ENCODE data around the gene OVAAL. TPM values are rescaled to one million over a fixed set of nuclear protein-coding genes. Genes with fewer than 3 reads are reported as not detected.

The OVAAL gene
- not detected for polyA plus RNA-seq

DNA sequence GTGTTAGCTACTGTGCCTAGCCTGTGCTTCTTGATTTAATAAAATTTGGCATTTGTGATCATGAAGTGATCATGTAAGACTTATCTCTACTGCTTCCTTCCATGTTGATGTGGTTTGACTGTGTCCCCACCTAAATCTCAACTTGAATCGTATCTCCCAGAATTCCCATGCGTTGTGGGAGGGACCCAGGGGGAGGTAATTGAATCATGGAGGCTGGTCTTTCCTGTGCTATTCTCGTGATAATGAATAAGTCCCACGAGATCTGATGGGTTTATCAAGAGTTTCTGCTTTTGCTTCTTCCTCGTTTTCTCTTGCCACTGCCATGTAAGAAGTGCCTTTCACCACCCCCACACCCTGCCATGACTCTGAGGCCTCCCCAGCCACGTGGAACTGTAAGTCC lies at the start of gene OVAAL:
TSS of gene OVAAL (plus strand) at position 301 of the 400 bp plus-strand sequence.
- H3K4me1 Mint-ChIP-seq, result no peaks in the 10 kb centered on the region
- H3K9me3 Mint-ChIP-seq, result no peaks in the 10 kb centered on the region
- no peak within 1 kb of the TSS for H3K4me3 Mint-ChIP-seq
- H3K27ac Mint-ChIP-seq, result no peak within 1 kb of the TSS
- no peak for DNase-seq
- H3K36me3 Mint-ChIP-seq, result no peaks in the 10 kb centered on the region
- H3K27me3 Mint-ChIP-seq (ENCODE audit: low read depth in 3 of 3), result peaks cover 2 to 7% (median 6%) of the 10 kb centered on the region in 3 donors

DNA sequence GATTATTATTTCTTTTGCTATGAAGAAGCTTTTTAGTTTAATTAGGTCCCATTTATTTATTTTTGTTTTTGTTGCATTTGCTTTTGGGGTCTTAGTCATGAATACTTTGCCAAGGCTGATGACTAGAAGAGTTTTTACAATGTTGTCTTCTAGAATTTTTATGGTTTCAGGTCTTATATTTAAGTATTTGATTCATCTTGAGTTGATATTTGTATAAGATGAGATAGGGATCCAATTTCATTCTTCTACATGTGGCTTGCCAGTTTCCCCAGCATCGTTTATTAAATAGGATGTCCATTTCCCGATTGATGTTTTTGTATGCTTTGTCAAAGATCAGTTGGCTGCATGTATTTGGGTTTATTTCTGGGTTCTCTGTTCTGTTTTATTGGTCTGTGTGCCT lies 47.9 kb upstream of the OVAAL start:
- Mint-ChIP-seq H3K4me1 (no peaks in the 10 kb centered on the region), H3K9me3 (no peaks in the 10 kb centered on the region), H3K36me3 (no peaks in the 10 kb centered on the region), H3K27me3 (ENCODE audit: low read depth in 3 of 3) (peaks cover 0 to 7% (median 4%) of the 10 kb centered on the region in 3 donors), H3K27ac (no peak overlapping the region), H3K4me3 (no peak overlapping the region)
- no peak for DNase-seq

DNA sequence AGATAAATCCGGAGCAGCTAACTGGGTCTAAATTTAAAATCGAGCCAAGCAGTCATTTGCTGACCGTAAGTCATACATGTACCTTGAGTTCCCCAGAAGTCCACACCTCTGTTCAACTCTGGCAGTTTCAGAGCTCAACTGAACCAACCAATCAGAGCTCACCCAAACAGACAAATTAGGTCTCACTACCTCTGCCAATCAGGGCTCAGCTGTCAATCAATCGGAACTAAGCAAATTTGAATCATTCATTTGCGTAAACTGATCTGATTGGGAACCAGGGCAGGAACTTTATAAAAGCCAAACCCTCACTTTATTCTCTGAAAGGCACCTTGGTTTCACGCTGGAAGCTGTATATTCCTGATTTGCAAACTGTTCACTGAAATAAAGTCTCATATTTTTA lies 45.2 kb upstream of the OVAAL start:
- Mint-ChIP-seq H3K9me3 (no peaks in the 10 kb centered on the region), H3K4me3 (no peak overlapping the region), H3K4me1 (no peaks in the 10 kb centered on the region), H3K27ac (no peak overlapping the region), H3K27me3 (ENCODE audit: low read depth in 3 of 3) (peaks cover 0 to 5% (median 4%) of the 10 kb centered on the region in 3 donors), H3K36me3 (no peaks in the 10 kb centered on the region)
- DNase-seq, result no peak

DNA sequence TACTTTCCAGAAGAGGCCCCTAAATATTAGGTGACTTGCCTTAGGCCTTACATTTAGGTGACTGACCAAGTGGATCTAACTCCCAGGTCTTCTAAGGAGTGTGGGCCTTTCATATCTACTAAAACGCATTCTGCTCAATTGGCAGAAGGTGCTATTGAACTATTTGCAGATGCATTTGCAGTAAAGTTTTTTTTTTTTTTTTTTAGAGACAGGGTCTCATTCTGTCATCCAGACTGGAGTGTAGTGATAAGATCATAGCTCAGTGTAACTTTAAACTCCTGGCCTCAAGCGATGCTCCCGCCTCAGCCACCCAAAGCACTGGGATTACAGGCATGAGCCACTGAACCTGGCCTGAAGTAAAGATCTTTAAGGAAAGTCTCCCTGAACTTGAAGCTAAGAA lies 43.4 kb upstream of the OVAAL start:
- H3K9me3 Mint-ChIP-seq, result no peaks in the 10 kb centered on the region
- no peak overlapping the region for H3K4me3 Mint-ChIP-seq
- H3K27ac Mint-ChIP-seq, result no peak overlapping the region
- H3K4me1 Mint-ChIP-seq, result no peaks in the 10 kb centered on the region
- no peak for DNase-seq
- peaks cover 1 to 4% (median 4%) of the 10 kb centered on the region in 3 donors for H3K27me3 Mint-ChIP-seq (ENCODE audit: low read depth in 3 of 3)
- no peaks in the 10 kb centered on the region for H3K36me3 Mint-ChIP-seq

DNA sequence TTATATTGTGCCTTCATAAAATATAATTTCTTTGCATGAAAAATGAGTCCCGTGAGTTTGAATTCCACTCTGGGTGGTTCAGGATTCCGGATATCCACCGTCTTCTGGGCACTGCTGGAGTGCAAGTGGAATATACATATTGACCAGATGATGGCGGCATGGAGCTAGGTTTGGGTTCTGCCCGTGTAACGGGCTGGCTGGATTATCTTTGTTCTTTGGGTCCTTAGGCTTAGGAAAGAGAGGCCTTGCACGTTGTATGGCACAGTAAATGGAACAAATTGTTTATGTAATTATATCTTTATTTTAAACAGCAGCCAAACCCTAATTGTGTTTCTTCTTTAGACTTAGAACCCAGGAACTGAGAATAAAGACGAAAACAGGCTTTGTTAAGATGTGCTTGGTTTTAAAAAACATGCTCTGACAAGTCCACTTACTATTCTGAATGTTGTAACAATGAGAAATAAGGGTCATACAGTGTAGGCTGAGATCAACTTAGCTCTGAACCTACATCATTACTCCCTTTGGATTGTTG lies 42.8 kb upstream of the OVAAL start:
- peak; percentile 43 to 56 (median 48) for DNase-seq
- Mint-ChIP-seq H3K9me3 (no peaks in the 10 kb centered on the region), H3K4me1 (no peaks in the 10 kb centered on the region), H3K36me3 (no peaks in the 10 kb centered on the region), H3K27me3 (ENCODE audit: low read depth in 3 of 3) (peaks cover 1 to 4% (median 4%) of the 10 kb centered on the region in 3 donors), H3K27ac (no peak overlapping the region), H3K4me3 (no peak overlapping the region)

DNA sequence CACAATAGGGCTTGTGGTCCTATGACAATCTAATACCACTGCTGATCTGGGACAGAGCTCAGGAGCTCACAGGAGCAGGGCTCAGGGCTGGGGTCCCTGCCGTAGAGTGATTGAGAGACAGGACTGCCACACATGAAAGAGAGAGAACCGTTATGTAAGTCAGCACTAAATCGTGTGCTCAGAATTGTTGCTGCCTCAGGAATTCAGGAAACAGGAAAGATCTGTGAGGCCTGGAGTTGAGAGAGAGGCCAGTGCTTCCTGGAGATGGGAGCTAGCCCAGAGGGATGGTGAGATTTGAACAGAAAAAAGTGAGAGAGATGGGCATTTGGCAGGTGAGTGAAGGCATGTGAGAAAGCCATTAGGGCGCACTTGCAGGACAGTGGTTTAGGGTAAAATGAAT lies 38.9 kb upstream of the OVAAL start:
- no peak for DNase-seq
- Mint-ChIP-seq H3K9me3 (no peaks in the 10 kb centered on the region), H3K36me3 (no peaks in the 10 kb centered on the region), H3K27ac (no peak overlapping the region), H3K4me3 (no peak overlapping the region), H3K27me3 (ENCODE audit: low read depth in 3 of 3) (peaks cover 3 to 4% (median 3%) of the 10 kb centered on the region in 3 donors), H3K4me1 (no peaks in the 10 kb centered on the region)

DNA sequence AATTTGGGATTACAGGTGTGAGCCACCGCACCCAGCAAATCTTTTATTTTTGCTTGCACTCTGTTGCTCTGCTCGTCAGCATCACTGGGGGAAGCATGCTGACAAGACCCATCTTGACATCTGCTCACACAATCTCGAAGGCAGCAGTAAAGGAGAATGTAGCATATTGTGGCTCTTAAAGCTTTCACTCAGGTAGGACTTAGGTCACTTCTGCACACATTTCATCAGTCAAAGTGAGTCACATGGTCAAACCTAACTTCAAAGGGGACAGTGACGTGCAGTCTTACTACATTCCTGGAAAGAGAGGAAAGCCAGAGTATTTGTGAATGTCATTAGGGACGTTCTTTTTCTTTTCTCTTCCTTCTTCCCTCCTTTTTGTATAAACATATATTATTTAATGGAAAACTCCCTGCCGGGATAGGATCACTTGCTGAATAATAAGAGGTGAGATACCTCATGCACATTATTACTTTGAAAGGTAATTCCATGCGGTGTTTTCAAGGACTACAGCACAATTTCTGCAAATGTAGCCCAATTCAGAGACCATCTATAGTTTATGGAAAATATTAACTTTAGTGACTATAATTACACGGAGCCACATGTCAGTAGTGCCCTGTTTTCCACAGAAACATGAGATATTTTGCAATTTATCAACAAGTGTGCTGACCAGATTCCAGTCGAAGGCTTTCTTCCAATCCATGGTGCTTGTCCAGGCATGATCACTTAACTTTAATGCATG lies 37.1 kb upstream of the OVAAL start:
- H3K27ac Mint-ChIP-seq, result no peak overlapping the region
- no peaks in the 10 kb centered on the region for H3K9me3 Mint-ChIP-seq
- DNase-seq, result no peak
- H3K4me3 Mint-ChIP-seq, result no peak overlapping the region
- H3K27me3 Mint-ChIP-seq (ENCODE audit: low read depth in 3 of 3), result peaks cover 3 to 4% (median 3%) of the 10 kb centered on the region in 3 donors
- H3K4me1 Mint-ChIP-seq, result no peaks in the 10 kb centered on the region
- H3K36me3 Mint-ChIP-seq, result no peaks in the 10 kb centered on the region

DNA sequence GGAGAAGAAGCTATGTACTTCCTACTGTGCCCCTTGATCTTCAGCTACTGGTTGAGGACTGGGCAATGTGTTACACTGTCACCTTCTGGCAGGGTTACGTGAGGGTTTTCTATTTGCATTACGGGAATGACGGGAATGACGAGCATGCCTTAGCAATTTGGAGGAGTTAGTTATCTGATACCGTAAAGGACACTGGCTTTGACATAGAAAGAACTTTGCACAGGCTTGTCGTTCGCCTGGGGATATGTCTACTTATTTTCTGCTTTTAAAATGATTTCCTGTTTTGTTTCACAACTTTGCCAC lies 36.6 kb upstream of the OVAAL start:
- Mint-ChIP-seq H3K4me3 (no peak overlapping the region), H3K27me3 (ENCODE audit: low read depth in 3 of 3) (peaks cover 4 to 5% (median 5%) of the 10 kb centered on the region in 3 donors), H3K9me3 (no peaks in the 10 kb centered on the region), H3K27ac (no peak overlapping the region), H3K4me1 (no peaks in the 10 kb centered on the region), H3K36me3 (no peaks in the 10 kb centered on the region)
- no peak for DNase-seq

DNA sequence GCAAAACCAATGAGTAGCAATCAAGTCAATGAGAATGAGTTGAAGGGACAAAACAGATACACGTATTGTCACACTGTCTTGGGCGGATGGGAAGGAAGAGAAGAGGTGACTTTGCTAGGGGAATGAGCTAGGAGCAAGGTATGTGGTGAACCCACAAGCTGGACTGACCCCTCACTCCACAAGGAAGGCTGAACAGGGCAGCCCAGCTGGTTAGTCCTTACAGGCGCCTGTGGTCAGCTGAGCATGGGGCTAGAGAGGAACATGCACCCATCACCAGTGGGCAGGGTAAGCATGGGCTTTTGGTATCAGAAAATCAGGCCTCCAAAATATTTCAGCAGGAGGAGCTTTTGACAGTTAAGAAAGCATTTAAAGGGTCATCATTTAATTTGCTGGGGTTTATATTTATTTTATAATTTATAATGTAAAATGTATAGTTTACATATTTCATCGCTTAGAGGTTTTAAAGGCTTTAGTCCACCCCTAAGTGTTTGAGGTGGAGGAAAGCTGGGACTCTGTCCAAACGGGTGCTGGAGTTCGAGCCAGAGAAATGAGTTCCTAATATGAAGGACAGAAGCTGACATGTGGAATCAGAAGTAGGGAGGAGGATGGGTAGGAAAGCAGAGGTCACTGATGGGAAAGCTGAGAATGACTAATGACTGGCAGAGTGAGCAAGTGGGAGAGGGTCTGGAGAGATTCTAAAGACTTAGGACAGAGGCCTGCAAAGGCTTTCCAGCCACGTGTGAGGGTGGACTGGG lies 34.4 kb upstream of the OVAAL start:
- Mint-ChIP-seq H3K27ac (no peak overlapping the region), H3K4me3 (no peak overlapping the region), H3K27me3 (ENCODE audit: low read depth in 3 of 3) (peaks cover 4 to 8% (median 5%) of the 10 kb centered on the region in 3 donors), H3K4me1 (no peaks in the 10 kb centered on the region), H3K9me3 (no peaks in the 10 kb centered on the region), H3K36me3 (no peaks in the 10 kb centered on the region)
- no peak for DNase-seq

DNA sequence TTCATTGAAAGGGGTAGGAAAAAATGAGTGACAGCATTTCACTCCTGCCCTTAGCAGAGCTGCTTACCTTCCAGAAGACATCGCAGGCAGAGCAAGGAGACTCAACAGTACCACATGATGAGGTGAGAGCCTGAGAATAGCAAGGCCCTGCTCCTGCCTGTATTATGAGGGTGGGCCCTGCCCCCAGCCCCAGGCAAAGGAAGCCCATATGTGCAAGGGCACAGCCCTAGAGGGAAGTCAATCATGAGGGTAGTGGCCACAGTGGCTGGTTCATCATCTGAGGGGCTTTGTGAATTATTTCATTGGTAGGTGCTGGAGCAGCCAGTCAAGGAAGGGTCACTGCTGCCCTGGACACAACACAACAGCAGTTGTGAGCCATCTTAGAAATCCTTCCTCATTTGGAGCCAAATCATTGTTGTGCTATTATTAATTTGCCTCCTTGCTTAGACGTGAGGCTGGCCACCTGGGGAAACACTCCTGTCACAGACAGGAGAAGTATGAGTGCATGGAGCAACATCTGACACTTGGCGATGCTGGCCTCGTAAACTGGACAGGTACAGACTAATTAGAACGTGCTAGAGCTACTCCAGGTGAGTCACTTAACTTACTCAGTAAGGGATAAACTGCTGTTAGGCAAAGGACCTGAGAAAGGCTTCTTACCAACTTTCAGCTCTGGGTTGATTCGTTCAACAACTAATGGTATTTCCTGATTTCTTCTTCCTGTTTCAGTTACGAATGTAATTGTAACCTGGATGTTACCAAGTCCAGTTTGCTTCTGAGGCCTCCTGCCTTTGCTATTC lies 33.6 kb upstream of the OVAAL start:
- Mint-ChIP-seq H3K27ac (no peak overlapping the region), H3K9me3 (no peaks in the 10 kb centered on the region), H3K4me3 (no peak overlapping the region), H3K27me3 (ENCODE audit: low read depth in 3 of 3) (peaks cover 3 to 8% (median 5%) of the 10 kb centered on the region in 3 donors), H3K4me1 (no peaks in the 10 kb centered on the region), H3K36me3 (no peaks in the 10 kb centered on the region)
- no peak for DNase-seq

DNA sequence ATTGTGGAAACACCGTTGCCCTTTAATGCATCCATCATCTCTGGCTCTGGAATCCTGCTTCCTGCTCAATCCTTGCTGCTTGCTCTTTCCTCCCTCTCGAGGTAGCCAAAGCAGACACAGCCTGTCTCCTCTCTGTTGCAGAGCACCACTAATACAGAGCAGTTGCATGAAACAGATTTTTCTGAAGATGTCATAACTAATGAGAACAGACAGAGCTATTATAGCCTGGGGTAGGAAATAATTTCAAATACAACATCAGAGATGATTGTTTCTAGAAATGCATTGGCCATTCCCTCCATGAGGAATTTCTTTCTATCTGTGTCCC lies 33.1 kb upstream of the OVAAL start:
- peaks cover 3 to 8% (median 5%) of the 10 kb centered on the region in 3 donors for H3K27me3 Mint-ChIP-seq (ENCODE audit: low read depth in 3 of 3)
- H3K9me3 Mint-ChIP-seq, result no peaks in the 10 kb centered on the region
- no peak overlapping the region for H3K27ac Mint-ChIP-seq
- no peaks in the 10 kb centered on the region for H3K4me1 Mint-ChIP-seq
- no peak overlapping the region for H3K4me3 Mint-ChIP-seq
- H3K36me3 Mint-ChIP-seq, result no peaks in the 10 kb centered on the region
- DNase-seq, result no peak

DNA sequence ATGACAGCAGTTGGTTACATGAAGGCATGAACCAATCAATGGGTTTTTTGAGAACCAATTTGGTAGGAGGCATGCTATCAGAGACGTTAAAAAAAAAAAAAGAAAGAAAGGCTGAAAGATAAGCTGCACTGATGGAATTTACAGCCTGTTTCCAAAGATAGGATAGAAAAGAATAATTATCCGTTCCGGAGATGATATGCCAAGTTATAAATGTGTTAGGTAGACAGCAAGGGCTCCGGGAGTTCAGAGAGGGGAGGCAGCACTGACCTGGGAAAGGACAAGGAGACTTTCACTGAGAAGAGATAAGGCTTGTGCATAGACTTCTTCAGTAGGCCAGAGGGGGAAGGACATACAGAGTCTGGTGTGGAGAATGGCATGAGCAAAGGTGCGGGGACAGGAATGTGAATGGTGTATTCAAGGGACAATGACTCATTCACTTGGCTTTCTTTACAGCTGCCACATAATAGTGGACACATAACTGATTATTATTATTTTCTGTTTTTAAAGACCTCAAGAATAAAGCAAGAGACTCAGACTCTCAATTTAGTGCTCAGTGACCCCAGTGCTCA lies 31.6 kb upstream of the OVAAL start:
- no peaks in the 10 kb centered on the region for H3K36me3 Mint-ChIP-seq
- H3K4me3 Mint-ChIP-seq, result no peak overlapping the region
- DNase-seq, result no peak
- H3K27me3 Mint-ChIP-seq (ENCODE audit: low read depth in 3 of 3), result peaks cover 0 to 8% (median 2%) of the 10 kb centered on the region in 3 donors
- H3K27ac Mint-ChIP-seq, result no peak overlapping the region
- H3K9me3 Mint-ChIP-seq, result no peaks in the 10 kb centered on the region
- no peaks in the 10 kb centered on the region for H3K4me1 Mint-ChIP-seq

DNA sequence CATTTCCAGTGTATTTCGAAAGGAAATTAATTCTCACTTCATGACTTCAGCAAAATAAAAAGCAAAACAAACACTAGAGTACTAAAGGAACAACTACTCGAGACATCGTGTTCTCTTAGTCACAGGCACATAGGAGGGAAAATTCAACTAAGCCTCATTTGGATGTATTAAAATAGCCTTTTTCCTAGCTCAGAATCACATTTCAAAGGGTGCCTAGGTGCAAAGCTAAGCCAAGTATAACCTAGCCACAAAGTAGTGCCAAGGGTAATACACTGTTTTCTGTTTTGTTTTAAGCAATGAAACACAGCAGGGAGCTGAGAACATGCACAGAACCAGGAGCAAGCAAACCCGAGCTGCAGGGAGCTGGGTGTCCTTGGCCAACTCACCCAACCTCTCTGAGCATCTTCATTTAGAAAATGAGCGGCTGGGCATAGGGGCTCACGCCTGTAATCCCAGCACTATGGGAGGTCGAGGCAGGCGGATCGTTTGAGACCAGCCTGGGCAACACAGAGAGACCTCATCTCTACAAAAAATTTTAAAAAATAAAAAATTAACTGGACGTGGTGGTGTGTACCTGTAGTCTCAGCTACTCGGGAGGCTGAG lies 29.8 kb upstream of the OVAAL start:
- H3K9me3 Mint-ChIP-seq, result no peaks in the 10 kb centered on the region
- no peak overlapping the region for H3K27ac Mint-ChIP-seq
- no peaks in the 10 kb centered on the region for H3K36me3 Mint-ChIP-seq
- H3K4me3 Mint-ChIP-seq, result no peak overlapping the region
- no peak for DNase-seq
- peaks cover 2 to 9% (median 5%) of the 10 kb centered on the region in 3 donors for H3K27me3 Mint-ChIP-seq (ENCODE audit: low read depth in 3 of 3)
- H3K4me1 Mint-ChIP-seq, result no peaks in the 10 kb centered on the region

Measured in immature natural killer cell (primary cell).